GM12878 (cell line): ENCODE results near the gene RPS6KA2. TPM values are rescaled to one million over a fixed set of nuclear protein-coding genes. Genes with fewer than 3 reads are reported as not detected.

Source experiments
- ATAC-seq: fragments of 200-7000 bp; cut with Tn5 transposase; 3 replicates; pipeline ENCODE4 v1.9.1; 2020; ENCODE audit warnings: mild to moderate bottlenecking, moderate library complexity
- BruUV-seq: library from RNA; stranded (reverse); fragments of 400-500 nt; replicated peaks from 2 replicates; lab custom pipeline; 2021; lab: Mats Ljungman, UMichigan
- CTCF ChIA-PET: fragments of 300-600 bp; sonication (Branson Sonifier 250); formaldehyde crosslinking; extraction: SDS; loops from one replicate; lab custom pipeline; 2021; ENCODE audit warnings: inconsistent platforms; lab: Yijun Ruan, JAX
- POLR2A ChIA-PET: fragments of 350-600 bp; formaldehyde crosslinking; extraction: SDS; loops from one replicate; lab custom pipeline; 2021; ENCODE audit warnings: inconsistent platforms; lab: Charles Lee
- RAD21 ChIA-PET: fragments of 300-600 bp; sonication (Branson Sonifier 250); formaldehyde crosslinking; loops from one replicate; lab custom pipeline; 2023; ENCODE audit warnings: antibody characterized with exemption; ENCODE audit not compliant: unreplicated experiment; lab: Charles Lee
- SMC1A ChIA-PET: fragments of 300-600 bp; sonication (Branson Sonifier 250); formaldehyde crosslinking; loops from one replicate; lab custom pipeline; 2023; ENCODE audit not compliant: unreplicated experiment, uncharacterized antibody; lab: Charles Lee
- DNase-seq: peaks from one replicate; pipeline ENCODE4 v3.0.0-alpha.2; 2011; ENCODE audit warnings: low read depth, low spot score
- FAIRE-seq: peaks from 3 replicates; lab custom pipeline; 2011; peaks lifted over from hg19 to GRCh38; lab: Jason Lieb, UNC
- H2AFZ ChIP-seq: 2 replicates; pipeline ENCODE4 v1.6.0; 2011; ENCODE audit warnings: low read depth, low read length, control low read depth; ENCODE audit not compliant: control insufficient read depth
- H3K27ac ChIP-seq: 2 replicates; pipeline ENCODE4 v1.5.1; 2011; ENCODE audit warnings: control low read depth; ENCODE audit not compliant: control insufficient read depth, insufficient read depth
- H3K27me3 ChIP-seq, 2 experiments: replicated peaks in 1 of 2; 2 replicates each; pipeline versions ENCODE4 v1.6.0 to v1.6.1; 2011; ENCODE audit warnings: low read length in 1 of 2; ENCODE audit not compliant: control insufficient read depth in 2 of 2, insufficient read depth in 2 of 2
- H3K36me3 ChIP-seq, 2 experiments: 2 replicates each; pipeline ENCODE4 v1.5.1; 2011; ENCODE audit warnings: low read length in 1 of 2; ENCODE audit not compliant: control insufficient read depth in 2 of 2, insufficient read depth in 2 of 2
- H3K4me1 ChIP-seq: 2 replicates; pipeline ENCODE4 v1.6.1; 2011; ENCODE audit warnings: mild to moderate bottlenecking, low read length, moderate library complexity, mixed read lengths; ENCODE audit not compliant: control insufficient read depth, insufficient read depth
- H3K4me2 ChIP-seq: 2 replicates; pipeline ENCODE4 v1.6.0; 2011; ENCODE audit warnings: control low read depth; ENCODE audit not compliant: control insufficient read depth, insufficient read depth
- H3K4me3 ChIP-seq: fragments of 200-600 bp; sonication (generic); 2 replicates; pipeline ENCODE4 v1.5.1; 2016
- H3K79me2 ChIP-seq: 2 replicates; pipeline ENCODE4 v1.6.0; 2011; ENCODE audit warnings: low read length; ENCODE audit not compliant: control insufficient read depth, insufficient read depth
- H3K9ac ChIP-seq: 2 replicates; pipeline ENCODE4 v1.8.0; 2011; ENCODE audit warnings: low read length, control low read depth, mixed read lengths; ENCODE audit not compliant: control insufficient read depth, insufficient read depth
- H3K9me3 ChIP-seq: replicated peaks from 3 replicates; pipeline ENCODE4 v1.5.1; 2011; ENCODE audit warnings: mild to moderate bottlenecking, low read length; ENCODE audit not compliant: control insufficient read depth, insufficient read depth
- H4K20me1 ChIP-seq: 2 replicates; pipeline ENCODE4 v1.6.0; 2011; ENCODE audit not compliant: control insufficient read depth, insufficient read depth
- CBX5 ChIP-seq: sonication (generic); IDR thresholded peaks from 2 replicates; pipeline ENCODE4 v1.6.1; 2016; ENCODE audit warnings: low read depth, moderate library complexity, mild to moderate bottlenecking, inconsistent platforms
- ELK1 ChIP-seq: IDR thresholded peaks from 2 replicates; pipeline ENCODE4 v1.6.1; 2012; ENCODE audit warnings: low read depth, low read length, improper control_type of control experiment
- GABPA ChIP-seq: IDR thresholded peaks from 2 replicates; pipeline ENCODE4 v1.6.1; 2014; ENCODE audit warnings: antibody characterized with exemption, low read depth, mild to moderate bottlenecking, inconsistent platforms
- HDGF ChIP-seq: fragments of 450-650 bp; IDR thresholded peaks from 2 replicates; pipeline ENCODE4 v1.6.1; 2016; ENCODE audit warnings: antibody characterized with exemption
- JUNB ChIP-seq: IDR thresholded peaks from 2 replicates; pipeline ENCODE4 v1.6.1; 2016; ENCODE audit warnings: antibody characterized with exemption, mild to moderate bottlenecking
- MEF2A ChIP-seq: IDR thresholded peaks from 2 replicates; pipeline ENCODE4 v1.6.1; 2011; ENCODE audit warnings: low read depth, mild to moderate bottlenecking, low read length, moderate library complexity; ENCODE audit not compliant: insufficient read depth
- MEF2B ChIP-seq: fragments of 450-650 bp; IDR thresholded peaks from 2 replicates; pipeline ENCODE4 v1.6.1; 2018; ENCODE audit warnings: mild to moderate bottlenecking, moderate library complexity; ENCODE audit not compliant: partially characterized antibody, poor library complexity, severe bottlenecking
- MTA3 ChIP-seq: IDR thresholded peaks from 2 replicates; pipeline ENCODE4 v1.6.1; 2012; ENCODE audit warnings: low read length, inconsistent platforms, borderline replicate concordance
- NKRF ChIP-seq: fragments of 450-650 bp; conservative IDR thresholded peaks from 2 replicates; pipeline ENCODE4 v1.6.1; 2017; ENCODE audit warnings: mild to moderate bottlenecking, moderate library complexity
- NR2C2 ChIP-seq: IDR thresholded peaks from 2 replicates; pipeline ENCODE4 v1.6.1; 2011; ENCODE audit warnings: borderline replicate concordance, low read depth; ENCODE audit not compliant: control insufficient read depth, insufficient read length
- PBX3 ChIP-seq: IDR thresholded peaks from 2 replicates; pipeline ENCODE4 v1.6.1; 2011; ENCODE audit warnings: mild to moderate bottlenecking, low read depth, low read length, moderate library complexity; ENCODE audit not compliant: insufficient replicate concordance
- POLR2A ChIP-seq: IDR thresholded peaks from 2 replicates; pipeline ENCODE4 v1.6.1; 2011; ENCODE audit warnings: low read depth, mild to moderate bottlenecking, low read length
- RAD21 ChIP-seq: IDR thresholded peaks from 2 replicates; pipeline ENCODE4 v1.6.1; 2011; ENCODE audit warnings: mild to moderate bottlenecking, low read depth, low read length, moderate library complexity; ENCODE audit not compliant: insufficient read depth
- RBBP5 ChIP-seq: fragments of 200-600 bp; sonication (generic); conservative IDR thresholded peaks from 2 replicates; pipeline ENCODE4 v1.6.1; 2016
- TAF1 ChIP-seq: IDR thresholded peaks from 2 replicates; pipeline ENCODE4 v1.6.1; 2011; ENCODE audit warnings: mild to moderate bottlenecking, low read depth, low read length, borderline replicate concordance
- ZBTB4 ChIP-seq: fragments of 450-650 bp; formaldehyde crosslinking; IDR thresholded peaks from 2 replicates; pipeline ENCODE4 v1.4.0; 2022; ENCODE audit warnings: mild to moderate bottlenecking, moderate library complexity
- ZNF217 ChIP-seq: fragments of 450-650 bp; IDR thresholded peaks from 2 replicates; pipeline ENCODE4 v1.6.1; 2017; ENCODE audit warnings: antibody characterized with exemption, mild to moderate bottlenecking
- WGBS: methylation state at CpG from one replicate; pipeline ENCODE4 v1.1.6; 2016; ENCODE audit warnings: low lambda C conversion rate; ENCODE audit not compliant: insufficient replicate concordance, insufficient coverage; ENCODE audit errors: missing lambda C conversion rate; 5-methylcytosine and 5-hydroxymethylcytosine counted together
- in situ Hi-C: fragments of 300-500 bp; cut with MboI; formaldehyde crosslinking; loops from 9 replicates; pipeline ENCODE4 v1.14.3; 2018; ENCODE audit warnings: mixed read lengths
- intact Hi-C: fragments of 100-400 bp; cut with micrococcal nuclease; formaldehyde crosslinking; loops from one replicate; pipeline ENCODE4 v1.14.2; 2022; ENCODE audit not compliant: unreplicated experiment
- polyA plus RNA-seq, 11 experiments: library from polyadenylated mRNA; depleted of rRNA in 4 of 11; unstranded in 6 of 11; stranded (reverse) in 5 of 11; fragments of >200 nt; fragmentation: Nextera tagmentation in 4 of 11; fragmentation: Illumina TruSeq in 1 of 11; extraction: Ambion mirVana in 4 of 11; extraction: Trizol in 1 of 11; gene quantifications; 1 replicate in 1 of 11; 2 replicates in 10 of 11; pipeline versions ENCODE4 v1.2.1 to v1.2.3, GENCODE V29; 2011 to 2016; ENCODE audit warnings: inconsistent platforms in 2 of 11, missing spikeins in 2 of 11, low read depth in 1 of 11
- total RNA-seq, 4 experiments: library from RNA; depleted of rRNA in 3 of 4; stranded (reverse); fragments of >200 nt in 3 of 4; fragmentation: Illumina TruSeq in 1 of 4; extraction: Trizol in 1 of 4; gene quantifications; 2 replicates each; pipeline versions ENCODE4 v1.2.1 to v1.2.3, GENCODE V29; 2013 to 2021

RPS6KA2 gene
- total and polyA plus RNA-seq, 10 of the 15 experiments (the other 5 are each of a cell fraction or from before 2014, with no cell fraction given): 0.02 to 1.0 (median 0.22) TPM; not detected in 1

DNA sequence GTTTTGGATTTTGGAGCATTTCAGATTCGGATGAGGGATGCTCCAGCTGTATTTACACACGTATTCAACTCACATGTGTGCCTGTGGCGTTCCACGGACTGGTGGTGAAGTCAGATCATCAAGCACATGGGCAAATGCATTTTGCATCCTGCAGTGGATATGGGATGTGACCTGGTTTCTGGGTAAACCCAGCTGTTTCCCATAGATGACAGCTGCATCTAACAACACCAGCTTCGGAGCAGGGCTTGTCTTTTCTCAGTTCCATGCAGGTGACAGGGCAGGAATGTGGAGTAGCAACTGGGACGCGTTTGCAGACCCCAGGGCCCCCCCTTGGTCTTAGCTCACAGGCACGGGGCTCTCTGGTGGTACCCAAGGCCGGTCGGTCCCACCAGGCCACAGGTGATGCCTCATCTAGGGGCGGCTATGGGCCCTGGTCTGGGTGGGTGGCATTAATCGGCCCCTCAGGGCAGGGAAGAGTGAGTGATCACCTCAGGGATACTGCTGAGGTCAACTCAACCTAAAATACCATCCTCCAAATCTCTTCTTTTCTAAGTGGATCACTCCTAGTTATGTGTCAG is 123.8 kb downstream of the RPS6KA2 start (continued):
- TF ChIP-seq NKRF (no peak), POLR2A (no peak), CBX5 (no peak), TAF1 (no peak), RBBP5 (no peak), NR2C2 (no peak), ELK1 (no peak)
- TF ChIP-seq, all 136 proteins: peak for 0

GRCh38 chr6:166502453-166502852 is 124.6 kb downstream of the RPS6KA2 start:
- Histone ChIP-seq H3K9ac (no peak overlapping the region), H3K79me2 (no peaks in the 10 kb centered on the region), H2AFZ (no peak overlapping the region), H3K27me3 (no peaks in the 10 kb centered on the region), H3K4me2 (no peak overlapping the region), H3K4me3 (no peak overlapping the region), H3K4me1 (peaks cover 17% of the 10 kb centered on the region), H3K36me3 (no peaks in the 10 kb centered on the region), H3K27ac (no peak overlapping the region), H4K20me1 (no peaks in the 10 kb centered on the region), H3K9me3 (peaks cover 17% of the 10 kb centered on the region)
- RAD21 ChIA-PET: no interaction called here
- intact Hi-C loops (no loop called here), in situ Hi-C loops (no loop called here)
- no TSS peak for BruUV-seq
- CTCF ChIA-PET: no interaction called here
- SMC1A ChIA-PET: no interaction called here
- no peak for FAIRE-seq
- 77% methylated on average over 14 of the region's 14 CpGs for WGBS
- DNase-seq: no peak
- POLR2A ChIA-PET: no interaction called here
- no peak for ATAC-seq
- TF ChIP-seq MTA3 (no peak), PBX3 (no peak), ZNF217 (no peak), HDGF (no peak), MEF2B (no peak), ZBTB4 (CRISPR knock-in tag) (no peak), GABPA (no peak), JUNB (no peak), RAD21 (no peak), MEF2A (no peak)
